ENCODE results near the gene STT3A. TPM values are rescaled to one million over a fixed set of nuclear protein-coding genes. Genes with fewer than 3 reads are reported as not detected.

The STT3A gene
- total RNA-seq, 1 experiment from 2014 or later = 229 TPM

DNA sequence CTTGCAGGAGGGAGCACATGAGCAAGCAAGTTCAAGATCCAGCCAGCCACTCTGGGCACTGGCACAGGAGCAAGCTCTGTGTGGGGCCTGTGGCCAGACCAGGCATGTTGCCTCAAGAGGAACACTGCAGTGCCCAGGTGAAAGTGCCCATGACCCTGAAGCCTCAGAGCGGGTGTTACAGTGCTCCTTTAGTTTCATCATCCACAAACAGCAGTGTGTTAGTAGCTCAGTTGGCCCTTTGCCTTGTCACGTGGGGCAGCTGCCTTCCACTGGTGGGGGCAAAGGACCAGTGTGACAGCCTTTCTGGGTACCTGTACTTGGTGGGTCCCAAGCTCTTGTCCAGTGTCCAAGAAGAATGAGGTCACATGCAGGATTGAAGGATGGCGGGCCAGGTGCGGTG, 26.4 kb upstream of the STT3A start:
- no peak for DNase-seq (ENCODE audit: low read depth, low spot score)
- H3K4me3 ChIP-seq (ENCODE audit: low read depth in 2 of 2, low read length in 2 of 2) = no peak overlapping the region
- TF ChIP-seq SIN3A (IDR thresholded peaks at IDR 0.05; ENCODE audit: borderline replicate concordance, insufficient read depth, low read depth, low read length) = no peak
- TF ChIP-seq, protein P1, sequence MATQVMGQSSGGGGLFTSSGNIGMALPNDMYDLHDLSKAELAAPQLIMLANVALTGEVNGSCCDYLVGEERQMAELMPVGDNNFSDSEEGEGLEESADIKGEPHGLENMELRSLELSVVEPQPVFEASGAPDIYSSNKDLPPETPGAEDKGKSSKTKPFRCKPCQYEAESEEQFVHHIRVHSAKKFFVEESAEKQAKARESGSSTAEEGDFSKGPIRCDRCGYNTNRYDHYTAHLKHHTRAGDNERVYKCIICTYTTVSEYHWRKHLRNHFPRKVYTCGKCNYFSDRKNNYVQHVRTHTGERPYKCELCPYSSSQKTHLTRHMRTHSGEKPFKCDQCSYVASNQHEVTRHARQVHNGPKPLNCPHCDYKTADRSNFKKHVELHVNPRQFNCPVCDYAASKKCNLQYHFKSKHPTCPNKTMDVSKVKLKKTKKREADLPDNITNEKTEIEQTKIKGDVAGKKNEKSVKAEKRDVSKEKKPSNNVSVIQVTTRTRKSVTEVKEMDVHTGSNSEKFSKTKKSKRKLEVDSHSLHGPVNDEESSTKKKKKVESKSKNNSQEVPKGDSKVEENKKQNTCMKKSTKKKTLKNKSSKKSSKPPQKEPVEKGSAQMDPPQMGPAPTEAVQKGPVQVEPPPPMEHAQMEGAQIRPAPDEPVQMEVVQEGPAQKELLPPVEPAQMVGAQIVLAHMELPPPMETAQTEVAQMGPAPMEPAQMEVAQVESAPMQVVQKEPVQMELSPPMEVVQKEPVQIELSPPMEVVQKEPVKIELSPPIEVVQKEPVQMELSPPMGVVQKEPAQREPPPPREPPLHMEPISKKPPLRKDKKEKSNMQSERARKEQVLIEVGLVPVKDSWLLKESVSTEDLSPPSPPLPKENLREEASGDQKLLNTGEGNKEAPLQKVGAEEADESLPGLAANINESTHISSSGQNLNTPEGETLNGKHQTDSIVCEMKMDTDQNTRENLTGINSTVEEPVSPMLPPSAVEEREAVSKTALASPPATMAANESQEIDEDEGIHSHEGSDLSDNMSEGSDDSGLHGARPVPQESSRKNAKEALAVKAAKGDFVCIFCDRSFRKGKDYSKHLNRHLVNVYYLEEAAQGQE (IDR thresholded peaks at IDR 0.05; ENCODE audit: insufficient read depth in 1 of 2, low read depth in 2 of 2, low read length in 1 of 2) = no peak
- TF ChIP-seq, protein P2, sequence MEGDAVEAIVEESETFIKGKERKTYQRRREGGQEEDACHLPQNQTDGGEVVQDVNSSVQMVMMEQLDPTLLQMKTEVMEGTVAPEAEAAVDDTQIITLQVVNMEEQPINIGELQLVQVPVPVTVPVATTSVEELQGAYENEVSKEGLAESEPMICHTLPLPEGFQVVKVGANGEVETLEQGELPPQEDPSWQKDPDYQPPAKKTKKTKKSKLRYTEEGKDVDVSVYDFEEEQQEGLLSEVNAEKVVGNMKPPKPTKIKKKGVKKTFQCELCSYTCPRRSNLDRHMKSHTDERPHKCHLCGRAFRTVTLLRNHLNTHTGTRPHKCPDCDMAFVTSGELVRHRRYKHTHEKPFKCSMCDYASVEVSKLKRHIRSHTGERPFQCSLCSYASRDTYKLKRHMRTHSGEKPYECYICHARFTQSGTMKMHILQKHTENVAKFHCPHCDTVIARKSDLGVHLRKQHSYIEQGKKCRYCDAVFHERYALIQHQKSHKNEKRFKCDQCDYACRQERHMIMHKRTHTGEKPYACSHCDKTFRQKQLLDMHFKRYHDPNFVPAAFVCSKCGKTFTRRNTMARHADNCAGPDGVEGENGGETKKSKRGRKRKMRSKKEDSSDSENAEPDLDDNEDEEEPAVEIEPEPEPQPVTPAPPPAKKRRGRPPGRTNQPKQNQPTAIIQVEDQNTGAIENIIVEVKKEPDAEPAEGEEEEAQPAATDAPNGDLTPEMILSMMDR (IDR thresholded peaks at IDR 0.05) = no peak
- no peak for TF ChIP-seq POLR2AphosphoS5 (IDR thresholded peaks at IDR 0.05; ENCODE audit: low read depth, low read length)
- TF ChIP-seq TCF7L2 (IDR thresholded peaks at IDR 0.05; ENCODE audit: low read depth, low read length) = no peak
- no peaks in the 10 kb centered on the region for H3K36me3 ChIP-seq (ENCODE audit: control insufficient read depth, insufficient read depth, low read length)
- H3K4me1 ChIP-seq (ENCODE audit: control insufficient read depth, insufficient read depth, low read length) = peaks cover 12% of the 10 kb centered on the region
- H3K9me3 ChIP-seq (ENCODE audit: control insufficient read depth, insufficient read depth, low read depth, low read length) = no peaks in the 10 kb centered on the region
- ChIA-PET CTCF (no interaction called here), POLR2A (no interaction called here)
- no peak for ATAC-seq
- no peak overlapping the region for H3K27ac ChIP-seq (ENCODE audit: low read length)
- in situ Hi-C loops (cut with HindIII; ENCODE audit: low pct_unique_long_range_greater_than_20kb, low sequenced_read_pairs) (no loop called here), intact Hi-C loops (cut with micrococcal nuclease; ENCODE audit: unreplicated experiment) (no loop called here)
- BruUV-seq (replicated peaks) = no TSS peak
- no peaks in the 10 kb centered on the region for H3K27me3 ChIP-seq (ENCODE audit: control insufficient read depth, insufficient read depth, low read length)

DNA sequence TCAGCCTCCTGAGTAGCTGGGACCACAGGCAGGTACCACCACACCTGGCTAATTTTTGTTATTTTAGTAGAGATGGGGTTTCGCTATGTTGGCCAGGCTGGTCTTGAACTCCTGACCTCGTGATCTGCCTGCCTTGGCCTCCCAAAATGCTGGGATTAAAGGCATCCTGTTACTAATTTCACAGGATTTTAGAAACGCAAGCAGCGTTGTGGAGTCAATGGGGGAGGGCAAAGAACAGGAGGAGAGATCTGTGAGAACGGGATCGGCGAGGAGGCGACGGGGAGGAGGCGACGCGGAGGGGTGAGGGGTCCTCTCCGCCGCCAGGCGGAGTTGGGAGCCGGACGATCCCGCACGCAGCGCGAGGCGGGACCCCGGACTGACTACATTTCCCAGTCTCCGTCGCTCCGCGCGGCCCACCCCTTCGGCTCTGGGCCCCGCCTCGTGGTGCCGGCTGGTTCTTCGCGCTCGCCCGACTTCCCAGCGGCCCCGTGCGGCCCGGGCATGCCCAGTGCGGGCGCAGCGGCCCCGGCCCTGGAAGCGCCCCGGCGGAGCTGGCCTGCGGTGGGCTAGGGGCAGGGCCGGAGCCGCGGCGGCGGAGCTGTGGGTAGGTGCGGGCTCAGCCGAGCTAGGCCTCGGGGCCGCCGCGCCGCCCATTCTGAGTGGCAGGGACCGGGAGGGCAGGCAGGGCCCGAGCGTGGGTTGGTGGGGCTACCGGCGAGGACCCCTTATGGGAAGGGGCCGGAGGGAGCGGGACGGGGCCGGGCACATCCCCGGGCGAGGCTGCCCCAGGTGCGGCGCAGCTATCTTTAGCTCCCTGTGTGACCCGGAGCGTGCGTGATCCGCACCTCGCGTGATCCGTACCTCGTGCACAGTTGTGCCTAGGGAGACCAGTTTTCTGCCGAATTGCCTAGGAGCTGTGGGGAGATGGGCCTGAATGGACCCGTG, 23.4 kb upstream of the STT3A start, which contains the start of gene EI24:
EI24 (plus strand) TSS at position 508 of the 945 bp plus-strand sequence. CDS start 3,051 bp downstream, outside the sequence.
- in situ Hi-C loops (cut with HindIII; ENCODE audit: low pct_unique_long_range_greater_than_20kb, low sequenced_read_pairs) = no loop called here
- H3K4me3 ChIP-seq (ENCODE audit: low read depth in 2 of 2, low read length in 2 of 2) = peak within 1 kb of the TSS; percentile 87 to 98
- H3K9me3 ChIP-seq (ENCODE audit: control insufficient read depth, insufficient read depth, low read depth, low read length) = no peaks in the 10 kb centered on the region

More for the DNA sequence above, 23.4 kb upstream of the STT3A start, which contains the start of gene EI24:
- Histone ChIP-seq H3K4me1 (ENCODE audit: control insufficient read depth, insufficient read depth, low read length) (peaks cover 12% of the 10 kb centered on the region), H3K36me3 (ENCODE audit: control insufficient read depth, insufficient read depth, low read length) (peaks cover 10% of the 10 kb centered on the region), H3K27me3 (ENCODE audit: control insufficient read depth, insufficient read depth, low read length) (no peaks in the 10 kb centered on the region), H3K27ac (ENCODE audit: low read length) (peak within 1 kb of the TSS; percentile 96)
- ChIA-PET POLR2A (interaction anchor here (1.1 kb wide), 1 partner anchor 23 kb away, joined by 4 read pairs; the partner anchor contains the start of gene STT3A), CTCF (interaction anchor here (0.6 kb wide), 1 partner anchor 128 kb away, joined by 3 read pairs; no protein-coding TSS in a partner anchor)
- ATAC-seq (peak; percentile 100), DNase-seq (ENCODE audit: low read depth, low spot score) (peak; percentile 77)
- BruUV-seq (replicated peaks) = no TSS peak
- TF ChIP-seq SIN3A (IDR thresholded peaks at IDR 0.05; ENCODE audit: borderline replicate concordance, insufficient read depth, low read depth, low read length) (peak; percentile 84; the same call in 1 of the 2 replicates), POLR2AphosphoS5 (IDR thresholded peaks at IDR 0.05; ENCODE audit: low read depth, low read length) (peak; percentile 95), TCF7L2 (IDR thresholded peaks at IDR 0.05; ENCODE audit: low read depth, low read length) (no peak)
- TF ChIP-seq, protein P1 (IDR thresholded peaks at IDR 0.05; ENCODE audit: insufficient read depth in 1 of 2, low read depth in 2 of 2, low read length in 1 of 2) = 0 out of 4 replicates have a peak, but pooled peaks of 1 of the 2 experiments have one; percentile 25
- TF ChIP-seq, protein P2 (IDR thresholded peaks at IDR 0.05) = peak; percentile 87
- intact Hi-C loops (cut with micrococcal nuclease; ENCODE audit: unreplicated experiment) = no loop called here
